Measurements from ENCODE around the gene CYBB. TPM values are rescaled to one million over a fixed set of nuclear protein-coding genes. Genes with fewer than 3 reads are reported as not detected.

Gene CYBB
- total RNA-seq, 1 donor from 2014 or later: 0.09 TPM

DNA sequence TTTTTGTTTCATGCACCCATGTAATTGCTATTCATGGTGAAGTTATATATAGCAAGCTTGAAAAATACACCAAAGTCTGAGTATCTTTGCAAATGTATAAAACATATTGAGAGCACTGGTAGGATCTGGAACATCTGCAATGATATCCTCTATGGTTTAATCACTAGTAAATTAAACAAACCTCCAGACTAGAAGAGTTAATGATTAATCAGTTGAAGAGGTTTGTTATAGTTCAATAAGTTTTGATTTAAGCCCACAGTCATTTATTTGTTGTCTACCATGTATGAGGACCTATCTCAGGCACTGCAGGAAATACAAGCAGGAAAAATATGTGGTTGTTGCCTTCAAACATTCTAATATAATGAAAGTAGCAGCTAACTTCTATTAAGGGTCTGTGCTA is 16.5 kb downstream of the CYBB start:
- Mint-ChIP-seq H3K27me3 (ENCODE audit: low read depth) (peaks cover 3% of the 10 kb centered on the region), H3K36me3 (ENCODE audit: low read depth) (no peaks in the 10 kb centered on the region), H3K4me1 (ENCODE audit: low read depth) (peaks cover 3% of the 10 kb centered on the region), H3K27ac (no peak overlapping the region), H3K9me3 (no peaks in the 10 kb centered on the region), H3K4me3 (ENCODE audit: low read depth) (no peak overlapping the region)
- DNase-seq (ENCODE audit: low spot score): no peak
- intact Hi-C loops (cut with micrococcal nuclease): no loop called here

GRCh38 chrX:37796805-37797204 is 16.9 kb downstream of the CYBB start:
- Mint-ChIP-seq H3K27ac (no peak overlapping the region), H3K9me3 (no peaks in the 10 kb centered on the region), H3K4me3 (ENCODE audit: low read depth) (no peak overlapping the region), H3K27me3 (ENCODE audit: low read depth) (peaks cover 3% of the 10 kb centered on the region), H3K4me1 (ENCODE audit: low read depth) (peaks cover 3% of the 10 kb centered on the region), H3K36me3 (ENCODE audit: low read depth) (no peaks in the 10 kb centered on the region)
- DNase-seq (ENCODE audit: low spot score): no peak
- intact Hi-C loops (cut with micrococcal nuclease): no loop called here

GRCh38 chrX:37799936-37800335 is 20.1 kb downstream of the CYBB start:
- peaks cover 3% of the 10 kb centered on the region for H3K27me3 Mint-ChIP-seq (ENCODE audit: low read depth)
- no peak overlapping the region for H3K27ac Mint-ChIP-seq
- H3K4me3 Mint-ChIP-seq (ENCODE audit: low read depth): no peak overlapping the region
- no peaks in the 10 kb centered on the region for H3K9me3 Mint-ChIP-seq
- H3K4me1 Mint-ChIP-seq (ENCODE audit: low read depth): peaks cover 3% of the 10 kb centered on the region
- intact Hi-C loops (cut with micrococcal nuclease): no loop called here
- no peak for DNase-seq (ENCODE audit: low spot score)
- no peaks in the 10 kb centered on the region for H3K36me3 Mint-ChIP-seq (ENCODE audit: low read depth)

GRCh38 chrX:37800717-37801116 is 20.9 kb downstream of the CYBB start:
- intact Hi-C loops (cut with micrococcal nuclease): no loop called here
- no peaks in the 10 kb centered on the region for H3K36me3 Mint-ChIP-seq (ENCODE audit: low read depth)
- no peaks in the 10 kb centered on the region for H3K9me3 Mint-ChIP-seq
- DNase-seq (ENCODE audit: low spot score): no peak
- H3K4me3 Mint-ChIP-seq (ENCODE audit: low read depth): no peak overlapping the region
- H3K27me3 Mint-ChIP-seq (ENCODE audit: low read depth): peaks cover 3% of the 10 kb centered on the region
- H3K27ac Mint-ChIP-seq: no peak overlapping the region
- peaks cover 2% of the 10 kb centered on the region for H3K4me1 Mint-ChIP-seq (ENCODE audit: low read depth)

DNA sequence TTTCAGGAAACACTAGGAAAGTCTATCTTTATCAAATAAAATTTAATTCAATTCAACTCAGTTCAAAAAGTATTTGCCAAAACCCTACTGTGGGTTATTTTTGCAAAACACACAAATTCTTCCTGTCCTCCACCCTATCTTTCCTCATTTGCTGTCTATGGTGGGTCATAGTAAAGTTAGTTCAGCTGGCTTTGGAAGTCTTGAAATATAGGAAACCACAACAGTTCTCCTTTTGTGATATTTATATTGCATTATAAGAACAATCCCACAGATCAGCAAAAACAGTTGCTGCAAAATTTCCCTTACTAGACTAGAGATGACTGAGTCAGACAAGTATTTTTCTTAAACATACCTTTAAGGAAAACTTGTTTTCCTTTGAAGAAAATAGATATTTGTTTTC is 22.2 kb downstream of the CYBB start:
- Mint-ChIP-seq H3K36me3 (ENCODE audit: low read depth) (no peaks in the 10 kb centered on the region), H3K4me1 (ENCODE audit: low read depth) (no peaks in the 10 kb centered on the region), H3K27me3 (ENCODE audit: low read depth) (peaks cover 3% of the 10 kb centered on the region), H3K27ac (no peak overlapping the region), H3K9me3 (no peaks in the 10 kb centered on the region), H3K4me3 (ENCODE audit: low read depth) (no peak overlapping the region)
- DNase-seq (ENCODE audit: low spot score): no peak
- intact Hi-C loops (cut with micrococcal nuclease): no loop called here

DNA sequence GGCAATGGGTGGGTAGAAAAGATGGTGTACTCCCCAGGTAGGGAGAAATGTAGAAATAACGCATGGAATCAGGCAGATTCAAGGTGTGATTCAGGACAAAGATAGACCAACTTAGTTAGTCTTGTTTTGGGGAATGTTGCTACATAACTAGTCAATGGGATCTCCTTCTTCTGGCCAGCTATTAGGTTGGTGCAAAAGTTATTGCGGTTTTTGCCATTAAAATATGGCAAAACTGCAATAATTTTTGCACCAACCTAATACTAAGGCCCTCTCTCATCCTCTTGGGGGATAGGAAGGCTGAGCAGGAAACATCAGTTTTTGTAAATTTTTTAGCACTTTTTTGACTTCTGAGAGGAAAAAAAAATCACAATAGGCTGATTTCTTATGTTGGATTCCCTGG is 23.2 kb downstream of the CYBB start:
- intact Hi-C loops (cut with micrococcal nuclease): no loop called here
- H3K4me3 Mint-ChIP-seq (ENCODE audit: low read depth): no peak overlapping the region
- no peak overlapping the region for H3K27ac Mint-ChIP-seq

DNA sequence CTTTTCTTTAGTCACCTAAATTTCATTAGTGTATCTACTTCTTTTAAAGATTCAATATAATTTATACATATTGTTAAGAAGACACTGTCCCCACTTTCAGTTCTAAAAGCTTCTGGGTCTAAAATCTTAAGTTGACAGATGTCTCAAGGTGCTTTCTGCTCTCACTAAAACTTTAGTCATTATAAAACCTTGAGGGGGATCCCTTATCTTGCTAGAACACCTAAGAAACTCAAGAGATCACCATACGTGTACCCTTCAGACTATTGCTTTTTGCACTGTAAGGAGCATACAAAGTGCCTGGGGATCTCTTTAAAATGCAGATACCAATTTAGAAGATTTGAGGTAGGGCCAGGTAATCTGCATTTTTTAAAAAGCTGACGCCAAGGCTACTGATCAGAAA is 30.1 kb downstream of the CYBB start:
- H3K27me3 Mint-ChIP-seq (ENCODE audit: low read depth): peaks cover 4% of the 10 kb centered on the region

More for the DNA sequence above, 23.2 kb downstream of the CYBB start:
- Mint-ChIP-seq H3K4me1 (ENCODE audit: low read depth) (no peaks in the 10 kb centered on the region), H3K27me3 (ENCODE audit: low read depth) (peaks cover 3% of the 10 kb centered on the region), H3K36me3 (ENCODE audit: low read depth) (no peaks in the 10 kb centered on the region), H3K9me3 (no peaks in the 10 kb centered on the region)
- no peak for DNase-seq (ENCODE audit: low spot score)

GRCh38 chrX:37812110-37812509 is 32.3 kb downstream of the CYBB start:
- Mint-ChIP-seq H3K27ac (no peak overlapping the region), H3K27me3 (ENCODE audit: low read depth) (peaks cover 8% of the 10 kb centered on the region), H3K4me3 (ENCODE audit: low read depth) (no peak overlapping the region)

More for the DNA sequence above, 30.1 kb downstream of the CYBB start:
- Mint-ChIP-seq H3K4me3 (ENCODE audit: low read depth) (no peak overlapping the region), H3K4me1 (ENCODE audit: low read depth) (peaks cover 10% of the 10 kb centered on the region), H3K27ac (no peak overlapping the region), H3K9me3 (no peaks in the 10 kb centered on the region), H3K36me3 (ENCODE audit: low read depth) (no peaks in the 10 kb centered on the region)
- DNase-seq (ENCODE audit: low spot score): no peak
- intact Hi-C loops (cut with micrococcal nuclease): no loop called here

DNA sequence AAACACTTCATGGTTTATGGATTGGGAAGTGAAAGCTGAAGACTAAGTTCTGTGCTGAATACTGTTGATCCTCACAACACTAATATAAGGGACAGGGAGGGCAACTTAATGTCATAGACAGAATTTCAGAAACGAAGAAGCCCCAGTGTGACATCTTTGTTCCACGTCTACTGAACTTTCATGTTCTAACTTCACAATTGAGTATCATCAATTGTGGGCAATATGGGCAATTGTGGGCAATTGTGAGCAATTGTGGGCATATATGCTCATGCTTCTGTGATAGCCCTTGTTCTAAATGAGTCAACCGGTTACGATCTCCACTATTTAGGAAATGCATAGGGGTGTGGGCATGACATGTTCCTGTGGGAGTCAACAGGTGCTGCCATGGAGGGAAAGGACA is 33.7 kb downstream of the CYBB start:
- peaks cover 10% of the 10 kb centered on the region for H3K4me1 Mint-ChIP-seq (ENCODE audit: low read depth)
- H3K36me3 Mint-ChIP-seq (ENCODE audit: low read depth): no peaks in the 10 kb centered on the region
- H3K27me3 Mint-ChIP-seq (ENCODE audit: low read depth): peaks cover 10% of the 10 kb centered on the region
- no peak overlapping the region for H3K4me3 Mint-ChIP-seq (ENCODE audit: low read depth)
- DNase-seq (ENCODE audit: low spot score): no peak
- intact Hi-C loops (cut with micrococcal nuclease): no loop called here
- H3K9me3 Mint-ChIP-seq: no peaks in the 10 kb centered on the region
- H3K27ac Mint-ChIP-seq: no peak overlapping the region

More at GRCh38 chrX:37812110-37812509, 32.3 kb downstream of the CYBB start:
- H3K4me1 Mint-ChIP-seq (ENCODE audit: low read depth): peaks cover 10% of the 10 kb centered on the region
- no peaks in the 10 kb centered on the region for H3K9me3 Mint-ChIP-seq
- no peaks in the 10 kb centered on the region for H3K36me3 Mint-ChIP-seq (ENCODE audit: low read depth)
- DNase-seq (ENCODE audit: low spot score): no peak
- intact Hi-C loops (cut with micrococcal nuclease): no loop called here

GRCh38 chrX:37815366-37815765 is 35.5 kb downstream of the CYBB start:
- H3K36me3 Mint-ChIP-seq (ENCODE audit: low read depth): no peaks in the 10 kb centered on the region
- intact Hi-C loops (cut with micrococcal nuclease): no loop called here
- H3K27ac Mint-ChIP-seq: no peak overlapping the region
- H3K9me3 Mint-ChIP-seq: no peaks in the 10 kb centered on the region
- no peak for DNase-seq (ENCODE audit: low spot score)
- no peak overlapping the region for H3K4me3 Mint-ChIP-seq (ENCODE audit: low read depth)
- H3K27me3 Mint-ChIP-seq (ENCODE audit: low read depth): peaks cover 10% of the 10 kb centered on the region
- peaks cover 10% of the 10 kb centered on the region for H3K4me1 Mint-ChIP-seq (ENCODE audit: low read depth)

- no peaks in the 10 kb centered on the region for H3K9me3 Mint-ChIP-seq
- H3K27ac Mint-ChIP-seq: no peak overlapping the region
- H3K4me1 Mint-ChIP-seq (ENCODE audit: low read depth): peaks cover 8% of the 10 kb centered on the region
- no peaks in the 10 kb centered on the region for H3K36me3 Mint-ChIP-seq (ENCODE audit: low read depth)
- intact Hi-C loops (cut with micrococcal nuclease): no loop called here
- no peak for DNase-seq (ENCODE audit: low spot score)
- no peak overlapping the region for H3K4me3 Mint-ChIP-seq (ENCODE audit: low read depth)
- H3K27me3 Mint-ChIP-seq (ENCODE audit: low read depth): peaks cover 10% of the 10 kb centered on the region
These were observed 36.9 kb downstream of the CYBB start for GRCh38 chrX:37816766-37817165.

DNA sequence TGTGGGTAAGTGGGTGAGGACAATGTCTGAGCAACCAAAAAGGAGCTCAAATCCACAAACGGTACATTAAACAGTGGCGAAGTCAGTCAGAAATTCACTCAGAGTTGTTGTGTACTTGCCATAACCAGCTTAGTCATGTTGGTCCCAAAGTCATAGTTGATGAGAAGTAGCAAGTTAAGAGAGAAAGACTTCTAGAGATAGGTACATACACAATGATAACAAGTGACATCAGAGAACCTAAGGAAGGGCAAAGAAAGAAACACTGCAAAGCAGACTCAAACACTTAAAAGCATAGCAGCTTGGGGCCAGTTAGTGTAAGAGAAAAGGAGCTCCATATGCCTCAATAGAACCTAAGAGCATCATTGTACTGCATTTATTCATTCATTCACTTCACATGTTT is 37.3 kb downstream of the CYBB start:
- Mint-ChIP-seq H3K4me1 (ENCODE audit: low read depth) (peaks cover 4% of the 10 kb centered on the region), H3K9me3 (no peaks in the 10 kb centered on the region), H3K27ac (no peak overlapping the region), H3K27me3 (ENCODE audit: low read depth) (peaks cover 6% of the 10 kb centered on the region), H3K36me3 (ENCODE audit: low read depth) (no peaks in the 10 kb centered on the region), H3K4me3 (ENCODE audit: low read depth) (no peak overlapping the region)
- no peak for DNase-seq (ENCODE audit: low spot score)
- intact Hi-C loops (cut with micrococcal nuclease): no loop called here

GRCh38 chrX:37817579-37817978 is 37.7 kb downstream of the CYBB start:
- no peaks in the 10 kb centered on the region for H3K9me3 Mint-ChIP-seq
- peaks cover 5% of the 10 kb centered on the region for H3K27me3 Mint-ChIP-seq (ENCODE audit: low read depth)
- intact Hi-C loops (cut with micrococcal nuclease): no loop called here
- no peak overlapping the region for H3K4me3 Mint-ChIP-seq (ENCODE audit: low read depth)
- no peaks in the 10 kb centered on the region for H3K36me3 Mint-ChIP-seq (ENCODE audit: low read depth)
- H3K4me1 Mint-ChIP-seq (ENCODE audit: low read depth): peaks cover 3% of the 10 kb centered on the region
- no peak overlapping the region for H3K27ac Mint-ChIP-seq
- no peak for DNase-seq (ENCODE audit: low spot score)

- H3K4me3 Mint-ChIP-seq (ENCODE audit: low read depth): no peak overlapping the region
- intact Hi-C loops (cut with micrococcal nuclease): no loop called here
These were observed 38.2 kb downstream of the CYBB start for GRCh38 chrX:37818031-37818430.

More at GRCh38 chrX:37818031-37818430, 38.2 kb downstream of the CYBB start:
- DNase-seq (ENCODE audit: low spot score): no peak
- no peaks in the 10 kb centered on the region for H3K9me3 Mint-ChIP-seq
- H3K4me1 Mint-ChIP-seq (ENCODE audit: low read depth): peaks cover 3% of the 10 kb centered on the region
- H3K36me3 Mint-ChIP-seq (ENCODE audit: low read depth): no peaks in the 10 kb centered on the region
- peaks cover 5% of the 10 kb centered on the region for H3K27me3 Mint-ChIP-seq (ENCODE audit: low read depth)
- H3K27ac Mint-ChIP-seq: no peak overlapping the region

All from activated T-helper 2 cell treated with anti-CD3 and anti-CD28 coated beads, Interferon-gamma antibody, Interleukin-2, Interleukin-4, amounts not matched to agents 10 μg/mL and 5 μg/mL and 100 μg/mL, durations not matched to agents 14 hours and 24 hours and 36 hours (primary cell).